SK-N-SH treated with all-trans-retinoic acid at 6 μM for 48 hours (cell line): ENCODE data around the gene PEX5.
A peak's percentile ranks its signal among the peaks of the same experiment; 100 is the strongest.

Experiments
- ATAC-seq: fragments of 200-7000 bp; cut with Tn5 transposase; 3 replicates; pipeline ENCODE4 v1.9.1; 2020; ENCODE audit warnings: mild to moderate bottlenecking, moderate library complexity
- ARNTL ChIP-seq: fragments of 450-650 bp; formaldehyde crosslinking; IDR thresholded peaks from 2 replicates; pipeline ENCODE4 v1.5.0; 2020; ENCODE audit warnings: low read depth, mild to moderate bottlenecking, moderate library complexity, borderline replicate concordance
- BACH2 ChIP-seq: fragments of 250-450 bp; sonication (Bioruptor Pico); IDR thresholded peaks from 2 replicates; pipeline ENCODE4 v1.9.0; 2021; ENCODE audit warnings: mild to moderate bottlenecking, borderline replicate concordance
- CREB5 ChIP-seq: fragments of 250-450 bp; sonication (Bioruptor Pico); IDR thresholded peaks from 2 replicates; pipeline ENCODE4 v1.5.1; 2020; ENCODE audit warnings: low read depth, mild to moderate bottlenecking, moderate library complexity
- CSDC2 ChIP-seq: fragments of 250-450 bp; sonication (Bioruptor Pico); IDR thresholded peaks from 2 replicates; pipeline ENCODE4 v1.5.0; 2020; ENCODE audit warnings: mild to moderate bottlenecking, moderate library complexity
- CSRNP3 ChIP-seq: fragments of 250-450 bp; sonication (Bioruptor Pico); IDR thresholded peaks from 2 replicates; pipeline ENCODE4 v1.5.1; 2021; ENCODE audit warnings: mild to moderate bottlenecking, moderate library complexity
- ESRRG ChIP-seq: fragments of 250-450 bp; sonication (Bioruptor Pico); IDR thresholded peaks from 2 replicates; pipeline ENCODE4 v1.6.1; 2021; ENCODE audit warnings: mild to moderate bottlenecking
- GLIS3 ChIP-seq: fragments of 250-450 bp; sonication (Bioruptor Pico); IDR thresholded peaks from 2 replicates; pipeline ENCODE4 v1.5.0; 2020; ENCODE audit warnings: mild to moderate bottlenecking, moderate library complexity
- ISL1 ChIP-seq: fragments of 250-450 bp; sonication (Bioruptor Pico); IDR thresholded peaks from 2 replicates; pipeline ENCODE4 v2.1.2; 2022; ENCODE audit warnings: mild to moderate bottlenecking, moderate library complexity
- OSR1 ChIP-seq: fragments of 250-450 bp; sonication (Bioruptor Pico); IDR thresholded peaks from 2 replicates; pipeline ENCODE4 v1.8.0; 2022; ENCODE audit warnings: moderate library complexity, mild to moderate bottlenecking, inconsistent platforms
- PATZ1 ChIP-seq: fragments of 250-450 bp; sonication (Bioruptor Pico); IDR thresholded peaks from 2 replicates; pipeline ENCODE4 v1.8.0; 2020; ENCODE audit warnings: mild to moderate bottlenecking, moderate library complexity, borderline replicate concordance
- POU6F1 ChIP-seq: fragments of 250-450 bp; sonication (Bioruptor Pico); IDR thresholded peaks from 2 replicates; pipeline ENCODE4 v1.8.0; 2021; ENCODE audit warnings: low read depth, mild to moderate bottlenecking, moderate library complexity, borderline replicate concordance
- PPARA ChIP-seq: fragments of 250-450 bp; sonication (Bioruptor Pico); IDR thresholded peaks from 2 replicates; pipeline ENCODE4 v1.5.0; 2020; ENCODE audit warnings: mild to moderate bottlenecking, borderline replicate concordance
- RARB ChIP-seq: fragments of 250-450 bp; sonication (Bioruptor Pico); IDR thresholded peaks from 2 replicates; pipeline ENCODE4 v1.8.0; 2021; ENCODE audit warnings: mild to moderate bottlenecking, moderate library complexity
- SNAI2 ChIP-seq: fragments of 250-450 bp; sonication (Bioruptor Pico); IDR thresholded peaks from 2 replicates; pipeline ENCODE4 v1.5.0; 2020; ENCODE audit warnings: mild to moderate bottlenecking, moderate library complexity
- TCF4 ChIP-seq: fragments of 250-450 bp; sonication (Bioruptor Pico); IDR thresholded peaks from 2 replicates; pipeline ENCODE4 v1.8.0; 2021; ENCODE audit warnings: mild to moderate bottlenecking, moderate library complexity, borderline replicate concordance
- TOX ChIP-seq: fragments of 250-450 bp; sonication (Bioruptor Pico); IDR thresholded peaks from 2 replicates; pipeline ENCODE4 v1.8.0; 2021; ENCODE audit warnings: mild to moderate bottlenecking, moderate library complexity, borderline replicate concordance
- TSHZ2 ChIP-seq: fragments of 250-450 bp; sonication (Bioruptor Pico); IDR thresholded peaks from 2 replicates; pipeline ENCODE4 v1.5.0; 2020; ENCODE audit warnings: mild to moderate bottlenecking, moderate library complexity
- ZC3H10 ChIP-seq: fragments of 250-450 bp; sonication (Bioruptor Pico); IDR thresholded peaks from 2 replicates; pipeline ENCODE4 v1.5.1; 2021; ENCODE audit warnings: mild to moderate bottlenecking, moderate library complexity
- ZNF70 ChIP-seq: fragments of 450-650 bp; formaldehyde crosslinking; IDR thresholded peaks from 2 replicates; pipeline ENCODE4 v1.5.0; 2020; ENCODE audit warnings: mild to moderate bottlenecking, moderate library complexity
- ZNF8 ChIP-seq: fragments of 450-650 bp; formaldehyde crosslinking; IDR thresholded peaks from 2 replicates; pipeline ENCODE4 v1.5.0; 2020; ENCODE audit warnings: mild to moderate bottlenecking, moderate library complexity

Gene PEX5

GRCh38 chr12:7162691-7163114 lies 26.8 kb upstream of the PEX5 start:
- no peak for TF ChIP-seq ZC3H10 (CRISPR knock-in tag)
- TF ChIP-seq ESRRG = no peak
- TF ChIP-seq RARB (CRISPR knock-in tag) = no peak
- TF ChIP-seq OSR1 (CRISPR knock-in tag) = no peak
- TF ChIP-seq TOX (CRISPR knock-in tag) = no peak
- no peak for TF ChIP-seq SNAI2 (CRISPR knock-in tag)
- no peak for TF ChIP-seq CSRNP3 (CRISPR knock-in tag)
- TF ChIP-seq CSDC2 (CRISPR knock-in tag) = no peak
- no peak for TF ChIP-seq POU6F1 (CRISPR knock-in tag)
- no peak for TF ChIP-seq ARNTL (CRISPR knock-in tag)
- no peak for TF ChIP-seq TCF4 (CRISPR knock-in tag)

GRCh38 chr12:7169951-7170350 lies 19.5 kb upstream of the PEX5 start:
- TF ChIP-seq TSHZ2 = no peak
- no peak for TF ChIP-seq RARB (CRISPR knock-in tag)
- TF ChIP-seq ZNF70 = no peak
- TF ChIP-seq PATZ1 = no peak
- TF ChIP-seq OSR1 (CRISPR knock-in tag) = no peak
- no peak for TF ChIP-seq BACH2 (CRISPR knock-in tag)
- TF ChIP-seq ISL1 (CRISPR knock-in tag) = no peak
- TF ChIP-seq PPARA (CRISPR knock-in tag) = no peak
- TF ChIP-seq ZNF8 (CRISPR knock-in tag) = no peak
- TF ChIP-seq ZC3H10 (CRISPR knock-in tag) = no peak
- no peak for TF ChIP-seq CSRNP3 (CRISPR knock-in tag)
- no peak for TF ChIP-seq TOX (CRISPR knock-in tag)
- no peak for TF ChIP-seq POU6F1 (CRISPR knock-in tag)
- TF ChIP-seq CREB5 = no peak
- TF ChIP-seq TCF4 (CRISPR knock-in tag) = no peak
- TF ChIP-seq GLIS3 (CRISPR knock-in tag) = no peak
- TF ChIP-seq SNAI2 (CRISPR knock-in tag) = no peak
- no peak for ATAC-seq

More at GRCh38 chr12:7162691-7163114, 26.8 kb upstream of the PEX5 start:
- ATAC-seq = peak; percentile 65
